NB4 (cell line): ENCODE data around the gene KDM6A.

ENCODE experiments used
- DNase-seq: peaks from one replicate; pipeline ENCODE4 v3.0.0; 2010; ENCODE audit warnings: low read depth
- H3K4me3 ChIP-seq: one replicate; pipeline ENCODE4 v1.5.1; 2011; ENCODE audit warnings: mild to moderate bottlenecking, low read depth, low read length, moderate library complexity
- MYC ChIP-seq: IDR thresholded peaks from 2 replicates; pipeline ENCODE4 v1.6.1; 2011; ENCODE audit warnings: low read depth, low read length
- POLR2A ChIP-seq: IDR thresholded peaks from 2 replicates; pipeline ENCODE4 v1.6.1; 2011; ENCODE audit warnings: mild to moderate bottlenecking; ENCODE audit not compliant: insufficient read length; ENCODE audit errors: extremely low read depth
- TF ChIP-seq, protein P1 (sequence below): IDR thresholded peaks from 2 replicates; pipeline ENCODE4 v1.6.1; 2011; ENCODE audit warnings: low read depth, low read length
- TF ChIP-seq, protein P2 (sequence below): IDR thresholded peaks from one replicate; pipeline ENCODE4 v1.5.1; 2012; ENCODE audit warnings: low read depth, low read length

KDM6A gene

DNA sequence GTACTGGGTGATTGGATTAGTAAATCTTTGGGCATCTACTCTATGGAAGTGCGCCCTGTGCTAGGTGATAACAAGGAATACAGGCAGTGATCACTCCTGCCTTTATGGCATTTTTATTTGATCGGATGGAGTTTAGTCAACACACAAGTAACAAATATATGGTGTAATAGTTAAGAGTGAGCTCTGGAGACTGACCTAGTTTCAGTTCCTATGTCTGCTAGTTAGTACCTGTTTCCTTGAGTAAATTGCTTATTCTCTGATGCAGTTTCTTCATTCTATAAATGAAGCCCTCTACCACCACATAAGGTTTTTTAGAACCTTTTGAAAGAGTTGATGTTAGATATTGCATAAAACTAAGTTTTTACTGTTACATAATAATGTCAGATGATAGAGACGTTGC is 134.6 kb downstream of the KDM6A start:
- DNase-seq: no peak
- TF ChIP-seq, protein P1, sequence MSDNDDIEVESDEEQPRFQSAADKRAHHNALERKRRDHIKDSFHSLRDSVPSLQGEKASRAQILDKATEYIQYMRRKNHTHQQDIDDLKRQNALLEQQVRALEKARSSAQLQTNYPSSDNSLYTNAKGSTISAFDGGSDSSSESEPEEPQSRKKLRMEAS: no peak
- TF ChIP-seq MYC: no peak
- TF ChIP-seq POLR2A: no peak
- TF ChIP-seq, protein P2, sequence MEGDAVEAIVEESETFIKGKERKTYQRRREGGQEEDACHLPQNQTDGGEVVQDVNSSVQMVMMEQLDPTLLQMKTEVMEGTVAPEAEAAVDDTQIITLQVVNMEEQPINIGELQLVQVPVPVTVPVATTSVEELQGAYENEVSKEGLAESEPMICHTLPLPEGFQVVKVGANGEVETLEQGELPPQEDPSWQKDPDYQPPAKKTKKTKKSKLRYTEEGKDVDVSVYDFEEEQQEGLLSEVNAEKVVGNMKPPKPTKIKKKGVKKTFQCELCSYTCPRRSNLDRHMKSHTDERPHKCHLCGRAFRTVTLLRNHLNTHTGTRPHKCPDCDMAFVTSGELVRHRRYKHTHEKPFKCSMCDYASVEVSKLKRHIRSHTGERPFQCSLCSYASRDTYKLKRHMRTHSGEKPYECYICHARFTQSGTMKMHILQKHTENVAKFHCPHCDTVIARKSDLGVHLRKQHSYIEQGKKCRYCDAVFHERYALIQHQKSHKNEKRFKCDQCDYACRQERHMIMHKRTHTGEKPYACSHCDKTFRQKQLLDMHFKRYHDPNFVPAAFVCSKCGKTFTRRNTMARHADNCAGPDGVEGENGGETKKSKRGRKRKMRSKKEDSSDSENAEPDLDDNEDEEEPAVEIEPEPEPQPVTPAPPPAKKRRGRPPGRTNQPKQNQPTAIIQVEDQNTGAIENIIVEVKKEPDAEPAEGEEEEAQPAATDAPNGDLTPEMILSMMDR: no peak
- no peak overlapping the region for H3K4me3 ChIP-seq

DNA sequence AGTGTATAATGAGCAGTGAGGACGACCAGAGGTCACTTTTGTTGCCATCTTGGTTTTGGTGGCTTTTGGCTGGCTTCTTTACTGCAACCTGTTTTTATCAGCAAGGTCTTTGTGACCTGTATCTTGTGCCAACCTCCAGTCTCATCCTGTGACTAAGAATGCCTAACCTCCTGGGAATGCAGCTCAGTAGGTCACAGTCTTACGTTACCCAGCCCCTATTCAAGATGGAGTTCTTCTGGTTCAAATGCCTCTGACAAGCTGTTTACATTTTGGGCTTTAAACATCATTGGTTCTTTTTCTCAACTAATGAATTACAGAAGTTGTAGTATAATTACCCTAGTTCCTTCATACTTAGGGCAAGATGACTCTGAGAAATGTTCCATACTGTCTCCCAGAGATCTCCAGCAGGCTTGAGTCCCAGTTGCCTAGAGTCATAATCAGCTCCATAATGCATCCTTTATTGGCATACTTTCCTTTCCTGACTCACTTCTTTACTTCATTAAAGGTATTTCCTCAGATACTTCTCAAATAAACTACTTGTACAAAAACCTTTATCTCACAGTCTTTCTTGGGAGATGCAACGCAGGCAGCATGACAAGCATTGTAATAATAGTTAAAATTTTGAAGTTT is 136.5 kb downstream of the KDM6A start:
- TF ChIP-seq, protein P2: no peak
- DNase-seq: no peak
- H3K4me3 ChIP-seq: no peak overlapping the region

DNA sequence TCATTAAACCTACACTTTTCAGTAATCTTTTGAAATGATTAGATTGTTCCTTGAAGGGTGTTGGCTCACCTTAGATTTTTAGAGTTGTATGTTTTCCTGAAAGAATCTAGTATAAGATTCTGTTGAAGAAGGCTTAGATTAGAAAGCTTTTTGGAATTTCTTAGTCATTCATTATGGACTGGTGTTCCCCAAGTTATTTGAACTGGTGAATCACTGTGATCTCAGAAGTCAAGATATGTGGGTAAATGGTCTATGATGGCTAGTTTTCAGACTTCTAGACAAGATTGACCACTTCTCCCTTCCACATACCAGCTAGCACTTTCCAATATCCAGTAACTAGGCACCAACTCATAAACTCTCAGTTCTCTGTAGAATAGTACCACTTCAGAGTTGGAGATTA is 138.1 kb downstream of the KDM6A start:
- no peak for DNase-seq
- H3K4me3 ChIP-seq: no peak overlapping the region
- TF ChIP-seq, protein P2: no peak
- TF ChIP-seq MYC (no peak), POLR2A (no peak)
- TF ChIP-seq, protein P1: no peak

DNA sequence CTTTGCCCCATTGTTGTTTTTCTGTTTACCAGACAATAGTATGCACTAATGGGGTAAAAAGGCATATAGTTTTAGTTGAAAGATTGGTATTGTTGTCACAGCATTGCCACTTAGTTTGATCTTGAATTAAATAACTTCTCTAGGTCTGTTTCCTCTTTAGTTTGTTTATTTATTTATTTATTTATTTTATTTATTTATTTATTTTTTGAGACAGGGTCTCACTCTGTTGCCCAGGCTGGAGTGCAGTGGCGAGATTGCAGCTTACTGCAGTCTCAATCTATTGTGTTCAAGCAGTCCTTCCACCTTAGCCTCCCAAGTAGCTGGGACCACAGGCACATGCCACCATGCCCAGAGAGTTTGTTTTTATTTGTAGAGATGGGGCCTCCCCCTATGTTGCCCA is 138.6 kb downstream of the KDM6A start:
- TF ChIP-seq, protein P1: no peak
- TF ChIP-seq, protein P2: no peak
- TF ChIP-seq POLR2A (no peak), MYC (no peak)
- H3K4me3 ChIP-seq: no peak overlapping the region
- DNase-seq: no peak

DNA sequence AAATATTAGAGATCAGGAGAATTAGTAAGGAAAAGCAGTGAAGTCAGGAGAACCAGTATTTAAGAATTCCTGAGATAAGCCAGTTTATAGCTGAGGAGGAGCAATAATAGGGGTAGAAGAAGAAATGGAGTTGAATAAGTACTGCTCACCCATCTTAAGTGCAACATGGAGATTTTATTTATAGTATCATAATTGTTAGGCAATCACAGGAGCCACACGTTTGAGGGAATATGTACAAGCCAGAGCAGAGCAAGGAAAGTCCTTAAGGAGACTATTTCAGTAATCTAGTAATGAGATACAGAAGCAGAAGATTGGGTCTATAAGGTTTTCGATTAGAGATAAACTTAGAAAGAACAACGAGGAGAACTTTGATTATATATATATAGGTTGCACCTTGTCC is 145.0 kb downstream of the KDM6A start:
- H3K4me3 ChIP-seq: no peak overlapping the region
- TF ChIP-seq MYC (no peak), POLR2A (no peak)
- TF ChIP-seq, protein P1: no peak
- TF ChIP-seq, protein P2: no peak
- DNase-seq: no peak

DNA sequence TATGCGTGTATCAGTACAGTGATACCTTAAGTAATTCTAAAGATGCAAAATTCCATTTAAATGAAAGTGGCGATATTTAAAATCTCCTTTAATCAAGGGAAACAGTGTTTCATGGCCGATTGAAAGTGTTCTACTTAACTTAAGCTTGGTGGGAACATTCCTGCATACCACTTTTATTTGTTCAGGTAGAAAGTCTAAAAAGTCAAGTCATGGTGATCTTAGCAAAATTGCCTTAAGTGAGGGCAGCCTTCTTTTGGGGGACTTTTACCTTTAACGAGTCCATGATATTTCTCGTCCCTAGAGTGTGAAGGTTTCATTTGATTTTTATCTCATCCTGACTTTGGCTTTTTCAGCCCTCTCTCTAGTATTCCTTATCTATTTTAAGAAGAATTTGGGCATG is 149.2 kb downstream of the KDM6A start:
- TF ChIP-seq, protein P1: no peak
- TF ChIP-seq POLR2A (no peak), MYC (no peak)
- TF ChIP-seq, protein P2: no peak
- DNase-seq: no peak
- no peak overlapping the region for H3K4me3 ChIP-seq
